ENCODE measurements around the gene C6orf89.

Gene C6orf89

DNA sequence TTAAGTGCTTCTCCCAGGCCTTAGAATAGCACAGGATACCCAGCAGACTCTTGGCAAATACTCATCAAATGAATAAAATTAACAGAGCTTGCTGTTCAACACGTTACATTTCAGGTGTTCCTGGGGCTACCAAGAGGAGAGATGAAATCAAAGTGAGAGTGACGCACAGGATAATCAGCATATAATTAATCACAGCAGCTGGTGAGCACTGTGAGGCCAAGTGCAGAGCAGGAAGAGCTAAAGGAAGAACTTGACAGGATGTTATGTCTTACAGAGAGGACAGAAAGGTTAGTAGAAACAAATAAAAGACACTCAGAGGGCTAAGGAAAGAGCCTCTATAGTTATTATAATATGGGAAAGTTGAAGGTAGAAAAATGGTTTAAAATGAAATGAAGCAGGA lies 19.9 kb upstream of the C6orf89 start:
- TF ChIP-seq, protein P1, sequence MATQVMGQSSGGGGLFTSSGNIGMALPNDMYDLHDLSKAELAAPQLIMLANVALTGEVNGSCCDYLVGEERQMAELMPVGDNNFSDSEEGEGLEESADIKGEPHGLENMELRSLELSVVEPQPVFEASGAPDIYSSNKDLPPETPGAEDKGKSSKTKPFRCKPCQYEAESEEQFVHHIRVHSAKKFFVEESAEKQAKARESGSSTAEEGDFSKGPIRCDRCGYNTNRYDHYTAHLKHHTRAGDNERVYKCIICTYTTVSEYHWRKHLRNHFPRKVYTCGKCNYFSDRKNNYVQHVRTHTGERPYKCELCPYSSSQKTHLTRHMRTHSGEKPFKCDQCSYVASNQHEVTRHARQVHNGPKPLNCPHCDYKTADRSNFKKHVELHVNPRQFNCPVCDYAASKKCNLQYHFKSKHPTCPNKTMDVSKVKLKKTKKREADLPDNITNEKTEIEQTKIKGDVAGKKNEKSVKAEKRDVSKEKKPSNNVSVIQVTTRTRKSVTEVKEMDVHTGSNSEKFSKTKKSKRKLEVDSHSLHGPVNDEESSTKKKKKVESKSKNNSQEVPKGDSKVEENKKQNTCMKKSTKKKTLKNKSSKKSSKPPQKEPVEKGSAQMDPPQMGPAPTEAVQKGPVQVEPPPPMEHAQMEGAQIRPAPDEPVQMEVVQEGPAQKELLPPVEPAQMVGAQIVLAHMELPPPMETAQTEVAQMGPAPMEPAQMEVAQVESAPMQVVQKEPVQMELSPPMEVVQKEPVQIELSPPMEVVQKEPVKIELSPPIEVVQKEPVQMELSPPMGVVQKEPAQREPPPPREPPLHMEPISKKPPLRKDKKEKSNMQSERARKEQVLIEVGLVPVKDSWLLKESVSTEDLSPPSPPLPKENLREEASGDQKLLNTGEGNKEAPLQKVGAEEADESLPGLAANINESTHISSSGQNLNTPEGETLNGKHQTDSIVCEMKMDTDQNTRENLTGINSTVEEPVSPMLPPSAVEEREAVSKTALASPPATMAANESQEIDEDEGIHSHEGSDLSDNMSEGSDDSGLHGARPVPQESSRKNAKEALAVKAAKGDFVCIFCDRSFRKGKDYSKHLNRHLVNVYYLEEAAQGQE (IDR thresholded peaks at IDR 0.05; ENCODE audit: insufficient read depth in 1 of 2, low read depth in 2 of 2, low read length in 2 of 2), result no peak
- TF ChIP-seq POLR2AphosphoS5 (IDR thresholded peaks at IDR 0.05; ENCODE audit: low read depth, low read length) (no peak), SIN3A (IDR thresholded peaks at IDR 0.05; ENCODE audit: borderline replicate concordance, insufficient read depth, low read length) (no peak), TAF1 (IDR thresholded peaks at IDR 0.05; ENCODE audit: borderline replicate concordance, insufficient read depth, low read length) (no peak), FOXP2 (optimal IDR thresholded peaks at IDR 0.05; ENCODE audit: borderline replicate concordance, extremely low read depth, extremely low read length, insufficient read depth) (no peak)

DNA sequence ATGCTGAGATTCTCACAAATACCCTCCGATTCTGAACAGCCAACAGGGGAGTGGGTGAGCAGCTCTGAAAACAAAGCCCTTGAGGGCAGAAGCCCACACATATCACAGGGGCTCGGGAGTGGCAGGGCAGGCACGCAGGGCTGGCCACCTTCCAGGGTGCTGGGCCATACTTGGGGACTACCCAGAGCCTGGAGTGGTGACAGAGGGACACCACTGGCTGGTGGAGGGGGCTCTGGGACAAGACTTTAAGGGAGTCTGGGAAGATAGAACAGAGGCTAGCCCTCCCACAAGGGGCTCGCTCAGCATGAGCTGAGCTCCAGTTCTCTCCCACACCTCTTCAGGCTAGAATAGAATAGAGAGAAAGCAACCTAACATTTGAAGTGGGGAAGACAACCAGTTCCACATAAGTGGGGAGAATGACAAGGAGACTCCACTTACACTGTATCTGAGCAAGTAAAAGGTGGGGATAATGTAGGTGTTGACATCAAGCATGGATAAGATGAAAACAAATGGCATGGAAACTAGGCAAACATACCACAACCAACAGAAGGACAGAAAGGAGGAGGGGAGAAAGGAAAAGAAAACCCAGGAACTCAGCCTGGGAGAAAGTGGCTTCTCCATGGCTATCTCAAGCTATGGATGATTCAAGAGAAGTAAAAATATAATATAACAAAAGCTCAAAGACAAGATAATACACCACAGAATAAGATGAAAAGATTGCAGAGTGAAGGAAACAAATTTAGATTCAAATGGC lies 18.1 kb upstream of the C6orf89 start:
- TF ChIP-seq, protein P1 (IDR thresholded peaks at IDR 0.05; ENCODE audit: insufficient read depth in 1 of 2, low read depth in 2 of 2, low read length in 2 of 2), result no peak
- TF ChIP-seq POLR2AphosphoS5 (IDR thresholded peaks at IDR 0.05; ENCODE audit: low read depth, low read length) (no peak), FOXP2 (optimal IDR thresholded peaks at IDR 0.05; ENCODE audit: borderline replicate concordance, extremely low read depth, extremely low read length, insufficient read depth) (no peak), TAF1 (IDR thresholded peaks at IDR 0.05; ENCODE audit: borderline replicate concordance, insufficient read depth, low read length) (no peak), SIN3A (IDR thresholded peaks at IDR 0.05; ENCODE audit: borderline replicate concordance, insufficient read depth, low read length) (no peak)

DNA sequence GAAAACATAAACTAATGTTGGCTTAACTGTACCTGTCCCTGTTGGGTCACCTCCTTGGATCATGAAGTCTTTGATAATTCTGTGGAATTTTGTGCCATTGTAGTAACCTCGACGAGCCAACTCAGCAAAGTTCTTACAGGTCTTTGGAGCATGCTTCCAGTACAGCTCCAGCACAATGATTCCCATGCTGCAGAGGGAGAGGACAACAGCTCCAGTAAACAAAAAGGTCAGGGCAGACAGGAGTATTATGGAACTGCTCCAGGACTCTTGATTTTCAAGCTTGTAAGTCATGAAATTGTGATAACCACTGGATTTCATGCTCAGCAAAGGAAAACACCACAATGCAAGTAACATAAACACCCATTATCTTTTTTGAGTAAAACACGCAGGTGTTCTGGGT lies 14.1 kb upstream of the C6orf89 start:
- TF ChIP-seq SIN3A (IDR thresholded peaks at IDR 0.05; ENCODE audit: borderline replicate concordance, insufficient read depth, low read length), result no peak
- no peak for TF ChIP-seq TAF1 (IDR thresholded peaks at IDR 0.05; ENCODE audit: borderline replicate concordance, insufficient read depth, low read length)
- TF ChIP-seq, protein P1 (IDR thresholded peaks at IDR 0.05; ENCODE audit: insufficient read depth in 1 of 2, low read depth in 2 of 2, low read length in 2 of 2), result no peak
- TF ChIP-seq POLR2AphosphoS5 (IDR thresholded peaks at IDR 0.05; ENCODE audit: low read depth, low read length), result no peak
- no peak for TF ChIP-seq FOXP2 (optimal IDR thresholded peaks at IDR 0.05; ENCODE audit: borderline replicate concordance, extremely low read depth, extremely low read length, insufficient read depth)

DNA sequence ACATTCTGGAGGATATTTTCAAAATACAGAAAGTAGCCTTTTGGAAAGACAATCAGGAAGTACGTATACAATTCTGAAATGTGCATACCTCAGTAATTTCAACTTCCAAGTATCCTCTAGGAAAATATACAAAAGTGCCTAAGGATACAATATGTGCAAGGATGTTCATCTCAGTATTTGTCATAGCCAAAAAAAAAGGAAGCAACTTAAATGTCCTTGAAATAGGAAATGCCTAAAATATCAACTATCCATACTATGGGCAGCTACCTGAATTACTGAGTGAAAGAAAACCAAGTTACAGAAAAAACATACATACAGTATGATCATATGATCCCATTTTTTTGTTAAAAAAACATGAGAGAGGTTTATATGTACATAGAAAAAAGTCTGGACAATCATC lies 12.6 kb upstream of the C6orf89 start:
- TF ChIP-seq TAF1 (IDR thresholded peaks at IDR 0.05; ENCODE audit: borderline replicate concordance, insufficient read depth, low read length), result no peak
- TF ChIP-seq, protein P1 (IDR thresholded peaks at IDR 0.05; ENCODE audit: insufficient read depth in 1 of 2, low read depth in 2 of 2, low read length in 2 of 2), result no peak
- TF ChIP-seq FOXP2 (optimal IDR thresholded peaks at IDR 0.05; ENCODE audit: borderline replicate concordance, extremely low read depth, extremely low read length, insufficient read depth), result no peak
- no peak for TF ChIP-seq POLR2AphosphoS5 (IDR thresholded peaks at IDR 0.05; ENCODE audit: low read depth, low read length)
